Central memory CD8-positive, alpha-beta T cell (primary cell): ENCODE results near the gene AGBL4.
"Not testable (repeated sequence)": the region's sequence is repeated elsewhere in the genome, so short reads cannot be mapped to it uniquely, and the experiment has no call there.

Source experiments
- ATAC-seq: fragments of 150-1000 bp; cut with Tn5 transposase; replicated peaks from 2 replicates; pipeline ENCODE4 v1.10.0; 2022; ENCODE audit warnings: mild to moderate bottlenecking, moderate FRiP score, moderate number of reproducible peaks; ENCODE audit not compliant: poor library complexity, severe bottlenecking; ENCODE audit errors: extremely low read depth
- DNase-seq, 2 donors: peaks; one replicate each; pipeline ENCODE4 v3.0.0; 2021; ENCODE audit warnings: low spot score in 2 of 2
- H3K27ac Mint-ChIP-seq: one replicate; pipeline ENCODE4 v1.8.0; 2022; ENCODE audit warnings: low read depth, mild to moderate bottlenecking, moderate library complexity, mixed read lengths
- H3K27me3 Mint-ChIP-seq: one replicate; pipeline ENCODE4 v1.8.0; 2022; ENCODE audit warnings: mixed read lengths
- H3K36me3 Mint-ChIP-seq: one replicate; pipeline ENCODE4 v1.8.0; 2022; ENCODE audit warnings: mild to moderate bottlenecking, moderate library complexity, mixed read lengths; ENCODE audit not compliant: insufficient read depth
- H3K4me1 Mint-ChIP-seq: one replicate; pipeline ENCODE4 v1.8.0; 2022; ENCODE audit warnings: mixed read lengths
- H3K4me3 Mint-ChIP-seq: one replicate; pipeline ENCODE4 v1.8.0; 2022; ENCODE audit warnings: mild to moderate bottlenecking, moderate library complexity, mixed read lengths
- H3K9me3 Mint-ChIP-seq: one replicate; pipeline ENCODE4 v1.8.0; 2022; ENCODE audit warnings: mixed read lengths

The AGBL4 gene

GRCh38 chr1:48547561-48548220 is 1476.1 kb downstream of the AGBL4 start:
- Mint-ChIP-seq H3K4me3 (no peak overlapping the region), H3K36me3 (no peaks in the 10 kb centered on the region), H3K4me1 (no peaks in the 10 kb centered on the region), H3K27ac (no peak overlapping the region), H3K27me3 (peaks cover 20% of the 10 kb centered on the region), H3K9me3 (no peaks in the 10 kb centered on the region)
- ATAC-seq (no peak), DNase-seq (no peak)

GRCh38 chr1:48543854-48544253 is 1479.9 kb downstream of the AGBL4 start:
- ATAC-seq (no peak), DNase-seq (no peak)
- H3K4me1 Mint-ChIP-seq: no peaks in the 10 kb centered on the region
- no peaks in the 10 kb centered on the region for H3K36me3 Mint-ChIP-seq
- no peak overlapping the region for H3K4me3 Mint-ChIP-seq
- peaks cover 20% of the 10 kb centered on the region for H3K27me3 Mint-ChIP-seq
- H3K9me3 Mint-ChIP-seq: no peaks in the 10 kb centered on the region
- no peak overlapping the region for H3K27ac Mint-ChIP-seq

GRCh38 chr1:48540587-48540986 is 1483.2 kb downstream of the AGBL4 start:
- no peak overlapping the region for H3K4me3 Mint-ChIP-seq
- DNase-seq (no peak), ATAC-seq (no peak)
- no peaks in the 10 kb centered on the region for H3K36me3 Mint-ChIP-seq
- no peak overlapping the region for H3K27ac Mint-ChIP-seq
- peaks cover 16% of the 10 kb centered on the region for H3K27me3 Mint-ChIP-seq
- no peaks in the 10 kb centered on the region for H3K4me1 Mint-ChIP-seq
- H3K9me3 Mint-ChIP-seq: no peaks in the 10 kb centered on the region

- no peak overlapping the region for H3K27ac Mint-ChIP-seq
- H3K36me3 Mint-ChIP-seq: peaks cover 1% of the 10 kb centered on the region
- H3K9me3 Mint-ChIP-seq: no peaks in the 10 kb centered on the region
- DNase-seq: no peak
- H3K4me3 Mint-ChIP-seq: no peak overlapping the region
- ATAC-seq: no peak
- H3K4me1 Mint-ChIP-seq: no peaks in the 10 kb centered on the region
- peaks cover 48% of the 10 kb centered on the region for H3K27me3 Mint-ChIP-seq
Measured at GRCh38 chr1:48536477-48536876, 1487.3 kb downstream of the AGBL4 start.

- ATAC-seq (no peak), DNase-seq (no peak)
- H3K36me3 Mint-ChIP-seq: peaks cover 1% of the 10 kb centered on the region
- H3K4me1 Mint-ChIP-seq: no peaks in the 10 kb centered on the region
- H3K27me3 Mint-ChIP-seq: peaks cover 51% of the 10 kb centered on the region
- no peaks in the 10 kb centered on the region for H3K9me3 Mint-ChIP-seq
- no peak overlapping the region for H3K4me3 Mint-ChIP-seq
- no peak overlapping the region for H3K27ac Mint-ChIP-seq
Measured at GRCh38 chr1:48532976-48533375, 1490.8 kb downstream of the AGBL4 start.

DNA sequence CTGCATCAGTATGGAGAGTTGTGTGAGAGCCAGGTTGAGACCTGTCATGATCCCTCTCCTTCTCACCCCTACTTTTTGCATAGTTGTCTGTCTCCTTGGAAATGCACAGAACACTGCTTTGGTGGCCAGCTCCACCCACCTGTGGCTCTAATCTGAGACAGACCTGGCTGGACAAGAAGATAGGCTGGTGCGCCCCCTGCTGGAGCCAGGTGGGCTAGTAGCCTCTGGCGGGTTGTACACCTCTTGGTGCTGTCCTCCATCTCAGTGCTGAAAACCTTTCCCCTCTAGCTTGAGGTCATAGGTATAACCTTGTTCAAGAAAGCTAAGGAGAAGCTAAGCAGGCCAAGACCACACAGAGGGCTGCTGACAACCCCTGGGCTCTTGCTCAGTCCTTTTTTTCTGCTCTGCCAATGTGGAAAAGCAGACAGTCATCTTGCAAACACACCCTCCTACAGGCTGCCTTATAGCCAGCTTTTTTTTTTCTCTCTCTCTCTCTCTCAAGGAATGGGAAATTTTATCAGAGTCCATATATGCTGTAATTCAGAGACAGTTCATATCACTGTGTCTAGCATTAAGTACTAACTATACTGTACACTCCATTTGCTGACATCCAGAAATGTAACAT is 1492.9 kb downstream of the AGBL4 start:
- DNase-seq (no peak), ATAC-seq (no peak)
- H3K27me3 Mint-ChIP-seq: peaks cover 47% of the 10 kb centered on the region
- no peaks in the 10 kb centered on the region for H3K4me1 Mint-ChIP-seq
- no peak overlapping the region for H3K4me3 Mint-ChIP-seq
- peaks cover 1% of the 10 kb centered on the region for H3K36me3 Mint-ChIP-seq
- no peaks in the 10 kb centered on the region for H3K9me3 Mint-ChIP-seq
- H3K27ac Mint-ChIP-seq: no peak overlapping the region

DNA sequence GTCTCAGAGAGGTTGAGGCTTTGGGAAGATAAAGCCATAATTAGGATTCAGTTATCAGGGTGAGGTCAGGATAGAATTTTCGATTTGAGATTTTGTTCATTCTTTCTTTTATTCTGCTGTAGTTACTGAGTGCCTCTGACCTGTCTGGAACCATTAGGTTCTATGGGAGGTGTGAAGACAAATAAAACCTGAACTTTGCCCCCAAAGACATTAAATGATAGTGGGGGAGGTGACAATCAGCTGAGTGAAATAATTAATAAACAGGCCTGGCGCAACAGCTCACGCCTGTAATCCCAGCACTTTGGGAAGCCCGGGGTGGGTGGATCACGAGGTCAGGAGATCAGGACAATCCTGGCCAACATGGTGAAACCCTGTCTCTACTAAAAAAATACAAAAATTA is 1496.7 kb downstream of the AGBL4 start:
- peaks cover 12% of the 10 kb centered on the region for H3K27me3 Mint-ChIP-seq
- no peaks in the 10 kb centered on the region for H3K36me3 Mint-ChIP-seq
- no peaks in the 10 kb centered on the region for H3K9me3 Mint-ChIP-seq
- no peak overlapping the region for H3K27ac Mint-ChIP-seq
- H3K4me3 Mint-ChIP-seq: no peak overlapping the region
- DNase-seq (no peak), ATAC-seq (no peak)
- no peaks in the 10 kb centered on the region for H3K4me1 Mint-ChIP-seq

DNA sequence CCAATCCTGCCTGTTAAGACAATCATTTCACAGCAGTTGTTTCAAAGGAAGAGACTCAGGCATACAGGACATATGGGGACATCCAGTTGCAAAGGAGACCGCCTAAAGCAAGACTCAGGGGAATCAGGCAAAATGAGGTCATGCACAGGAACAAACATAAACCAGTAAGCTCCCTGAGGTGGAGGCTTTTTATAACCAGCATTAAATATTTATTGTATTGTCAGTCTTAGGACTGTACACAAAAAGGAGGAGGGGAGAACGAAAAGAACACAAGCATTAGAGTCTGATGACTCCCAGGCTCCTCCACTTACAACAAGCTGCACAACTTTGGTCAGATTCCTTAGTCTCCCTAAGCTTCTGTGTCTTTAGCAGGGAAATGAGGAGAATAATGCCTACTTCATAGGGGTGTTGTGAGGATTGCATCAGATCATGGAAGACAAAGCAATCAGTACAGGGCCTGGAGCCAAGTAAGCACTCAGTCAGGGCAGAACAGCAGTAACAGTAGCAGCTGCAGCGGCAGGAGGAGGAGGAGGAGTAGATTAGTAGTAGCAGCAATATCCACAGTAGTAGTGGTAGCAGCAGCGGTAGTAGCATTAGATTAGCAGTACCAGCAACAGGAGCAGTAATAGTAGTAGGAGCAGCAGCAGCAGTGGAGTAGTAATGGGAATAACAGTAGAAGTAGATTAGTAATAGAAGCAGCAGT is 1497.6 kb downstream of the AGBL4 start:
- ATAC-seq (no peak), DNase-seq (no peak)
- Mint-ChIP-seq H3K4me1 (no peaks in the 10 kb centered on the region), H3K27ac (no peak overlapping the region), H3K9me3 (no peaks in the 10 kb centered on the region), H3K4me3 (no peak overlapping the region), H3K36me3 (no peaks in the 10 kb centered on the region), H3K27me3 (peaks cover 12% of the 10 kb centered on the region)

GRCh38 chr1:48524892-48525467 is 1498.8 kb downstream of the AGBL4 start:
- Mint-ChIP-seq H3K4me1 (no peaks in the 10 kb centered on the region), H3K27me3 (peaks cover 12% of the 10 kb centered on the region), H3K4me3 (no peak overlapping the region), H3K9me3 (no peaks in the 10 kb centered on the region), H3K36me3 (no peaks in the 10 kb centered on the region), H3K27ac (no peak overlapping the region)
- DNase-seq (no peak), ATAC-seq (no peak)

- Mint-ChIP-seq H3K36me3 (no peaks in the 10 kb centered on the region), H3K4me3 (no peak overlapping the region), H3K27me3 (peaks cover 26% of the 10 kb centered on the region), H3K27ac (no peak overlapping the region), H3K9me3 (no peaks in the 10 kb centered on the region), H3K4me1 (no peaks in the 10 kb centered on the region)
- DNase-seq (no peak), ATAC-seq (no peak)
Measured at GRCh38 chr1:48523558-48523957, 1500.2 kb downstream of the AGBL4 start.

- ATAC-seq, DNase-seq, H3K4me1 Mint-ChIP-seq, H3K9me3 Mint-ChIP-seq, H3K27ac Mint-ChIP-seq, H3K4me3 Mint-ChIP-seq, H3K36me3 Mint-ChIP-seq: not testable (repeated sequence)
- peaks cover 27% of the 10 kb centered on the region for H3K27me3 Mint-ChIP-seq
Measured at GRCh38 chr1:48519896-48520295, 1503.9 kb downstream of the AGBL4 start.

GRCh38 chr1:48506870-48507269 is 1516.9 kb downstream of the AGBL4 start:
- Mint-ChIP-seq H3K36me3 (no peaks in the 10 kb centered on the region), H3K27ac (no peak overlapping the region), H3K27me3 (peaks cover 18% of the 10 kb centered on the region), H3K4me3 (no peak overlapping the region), H3K9me3 (peaks cover 5% of the 10 kb centered on the region), H3K4me1 (no peaks in the 10 kb centered on the region)
- no peak for ATAC-seq
- no peak for DNase-seq
